ENCODE data around the gene CHST11.

GRCh38 chr12:104699489-104700190 lies 242.9 kb downstream of the CHST11 start:
- TF ChIP-seq, protein P1, sequence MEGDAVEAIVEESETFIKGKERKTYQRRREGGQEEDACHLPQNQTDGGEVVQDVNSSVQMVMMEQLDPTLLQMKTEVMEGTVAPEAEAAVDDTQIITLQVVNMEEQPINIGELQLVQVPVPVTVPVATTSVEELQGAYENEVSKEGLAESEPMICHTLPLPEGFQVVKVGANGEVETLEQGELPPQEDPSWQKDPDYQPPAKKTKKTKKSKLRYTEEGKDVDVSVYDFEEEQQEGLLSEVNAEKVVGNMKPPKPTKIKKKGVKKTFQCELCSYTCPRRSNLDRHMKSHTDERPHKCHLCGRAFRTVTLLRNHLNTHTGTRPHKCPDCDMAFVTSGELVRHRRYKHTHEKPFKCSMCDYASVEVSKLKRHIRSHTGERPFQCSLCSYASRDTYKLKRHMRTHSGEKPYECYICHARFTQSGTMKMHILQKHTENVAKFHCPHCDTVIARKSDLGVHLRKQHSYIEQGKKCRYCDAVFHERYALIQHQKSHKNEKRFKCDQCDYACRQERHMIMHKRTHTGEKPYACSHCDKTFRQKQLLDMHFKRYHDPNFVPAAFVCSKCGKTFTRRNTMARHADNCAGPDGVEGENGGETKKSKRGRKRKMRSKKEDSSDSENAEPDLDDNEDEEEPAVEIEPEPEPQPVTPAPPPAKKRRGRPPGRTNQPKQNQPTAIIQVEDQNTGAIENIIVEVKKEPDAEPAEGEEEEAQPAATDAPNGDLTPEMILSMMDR (IDR thresholded peaks at IDR 0.05; ENCODE audit: low read depth, low read length, poor library complexity, severe bottlenecking), result no peak
- TF ChIP-seq EZH2phosphoT487 (IDR thresholded peaks at IDR 0.05; ENCODE audit: borderline replicate concordance, low read length), result no peak

Data from DOHH2 (cell line).